ENCODE data around the gene GCAT. TPM values are rescaled to one million over a fixed set of nuclear protein-coding genes. Genes with fewer than 3 reads are reported as not detected.
A peak's percentile ranks its signal among the peaks of the same experiment; 100 is the strongest.

The GCAT gene
- total RNA-seq, result 10 to 100 TPM; 17.3 to 23.7 (median 21.6) TPM

GRCh38 chr22:37807410-37808293 is at the start of gene GCAT:
Gene GCAT, plus strand, starts transcription at chr22:37807934. Its CDS starts 34 bp downstream, at chr22:37807968.
- TF ChIP-seq POLR2A (IDR thresholded peaks at IDR 0.05) (no peak), POLR2AphosphoS5 (IDR thresholded peaks at IDR 0.05) (peak; percentile 50 to 70 (median 59))
- no peaks in the 10 kb centered on the region for H3K9me3 ChIP-seq
- H3K36me3 ChIP-seq, result no peaks in the 10 kb centered on the region
- H3K27ac ChIP-seq, result peak within 1 kb of the TSS; percentile 94 to 98
- peaks cover 4 to 12% of the 10 kb centered on the region in 2 donors for H3K4me1 ChIP-seq
- intact Hi-C loops (cut with DNase I; ENCODE audit: low total_unique reads), result no loop called here
- peak within 1 kb of the TSS; percentile 58 to 78 (median 69) for H3K4me3 ChIP-seq
- peak; percentile 96 to 97 for DNase-seq (ENCODE audit: low spot score in 2 of 2)
- no peaks in the 10 kb centered on the region for H3K27me3 ChIP-seq

- H3K36me3 ChIP-seq, result peaks cover 8% of the 10 kb centered on the region
- peaks cover 0 to 3% of the 10 kb centered on the region in 2 donors for H3K4me1 ChIP-seq
- no peak overlapping the region for H3K4me3 ChIP-seq
- H3K9me3 ChIP-seq, result no peaks in the 10 kb centered on the region
- DNase-seq (ENCODE audit: low spot score in 2 of 2), result no peak
- no peak overlapping the region for H3K27ac ChIP-seq
- no peaks in the 10 kb centered on the region for H3K27me3 ChIP-seq
- intact Hi-C loops (cut with DNase I; ENCODE audit: low total_unique reads), result no loop called here
- TF ChIP-seq POLR2A (IDR thresholded peaks at IDR 0.05) (no peak), POLR2AphosphoS5 (IDR thresholded peaks at IDR 0.05) (no peak), CTCF (IDR thresholded peaks at IDR 0.05) (no peak)
Observed at GRCh38 chr22:37758694-37759093, 49.0 kb upstream of the GCAT start.

DNA sequence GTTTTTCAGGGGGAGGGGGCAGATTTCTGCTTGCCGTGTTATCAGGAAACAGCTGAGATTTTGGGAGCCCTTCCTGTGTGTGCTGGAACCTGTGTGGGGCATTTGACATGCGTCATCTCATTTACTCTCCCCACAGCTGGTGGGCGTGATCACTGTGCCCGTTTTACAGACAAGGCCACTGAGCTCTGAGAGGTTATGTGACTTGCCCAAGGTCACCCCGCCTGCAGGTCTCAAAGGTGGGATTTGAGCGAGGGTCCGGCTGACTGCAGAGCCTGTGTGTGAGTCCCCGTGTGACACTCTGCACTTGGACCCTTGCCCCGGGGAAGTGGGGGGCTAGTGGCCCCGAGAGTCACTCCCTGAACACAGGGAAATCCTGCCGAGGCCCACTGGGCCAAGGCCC is 48.5 kb upstream of the GCAT start:
- H3K36me3 ChIP-seq, result peaks cover 8% of the 10 kb centered on the region
- no peak for DNase-seq (ENCODE audit: low spot score in 2 of 2)
- TF ChIP-seq POLR2AphosphoS5 (IDR thresholded peaks at IDR 0.05), result no peak
- no peak for TF ChIP-seq POLR2A (IDR thresholded peaks at IDR 0.05)
- TF ChIP-seq CTCF (IDR thresholded peaks at IDR 0.05), result no peak
- H3K4me1 ChIP-seq, result no peaks in the 10 kb centered on the region
- no peak overlapping the region for H3K4me3 ChIP-seq
- H3K27ac ChIP-seq, result no peak overlapping the region
- no peaks in the 10 kb centered on the region for H3K27me3 ChIP-seq
- intact Hi-C loops (cut with DNase I; ENCODE audit: low total_unique reads), result no loop called here
- no peaks in the 10 kb centered on the region for H3K9me3 ChIP-seq

GRCh38 chr22:37760152-37760551 is 47.6 kb upstream of the GCAT start:
- Histone ChIP-seq H3K36me3 (peaks cover 8% of the 10 kb centered on the region), H3K4me1 (no peaks in the 10 kb centered on the region), H3K27ac (no peak overlapping the region), H3K4me3 (no peak overlapping the region), H3K27me3 (no peaks in the 10 kb centered on the region), H3K9me3 (no peaks in the 10 kb centered on the region)
- no peak for DNase-seq (ENCODE audit: low spot score in 2 of 2)
- no peak for TF ChIP-seq POLR2A (IDR thresholded peaks at IDR 0.05)
- TF ChIP-seq CTCF (IDR thresholded peaks at IDR 0.05), result no peak
- no peak for TF ChIP-seq POLR2AphosphoS5 (IDR thresholded peaks at IDR 0.05)
- intact Hi-C loops (cut with DNase I; ENCODE audit: low total_unique reads), result no loop called here

DNA sequence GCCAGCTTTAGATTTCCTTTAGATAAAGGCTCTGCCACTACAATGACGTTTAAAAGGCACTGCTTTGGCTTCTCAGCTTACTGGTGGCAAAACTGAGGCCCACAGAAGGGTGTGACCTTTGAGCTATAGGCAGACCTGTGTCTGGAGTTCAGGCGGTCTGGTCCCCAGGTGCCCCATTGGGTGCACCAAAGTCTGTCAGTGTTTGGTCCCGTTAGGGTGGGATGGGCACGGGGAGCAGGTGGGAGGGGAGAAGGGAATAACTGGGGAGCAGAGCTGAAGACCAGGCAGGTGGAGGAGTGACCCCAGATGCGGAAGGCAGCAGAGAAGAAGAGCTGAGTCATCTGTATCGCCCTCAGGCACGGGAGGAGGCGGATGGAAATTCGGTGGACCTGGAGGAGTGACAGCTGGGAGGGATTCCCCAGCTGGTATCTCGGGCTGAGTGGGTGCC is 45.3 kb upstream of the GCAT start:
- intact Hi-C loops (cut with DNase I; ENCODE audit: low total_unique reads), result no loop called here
- Histone ChIP-seq H3K4me1 (no peaks in the 10 kb centered on the region), H3K36me3 (peaks cover 8% of the 10 kb centered on the region), H3K4me3 (no peak overlapping the region), H3K27ac (peak overlapping the region in 1 of 2 donors; percentile 5), H3K27me3 (no peaks in the 10 kb centered on the region), H3K9me3 (no peaks in the 10 kb centered on the region)
- TF ChIP-seq CTCF (IDR thresholded peaks at IDR 0.05), result no peak
- no peak for TF ChIP-seq POLR2AphosphoS5 (IDR thresholded peaks at IDR 0.05)
- no peak for TF ChIP-seq POLR2A (IDR thresholded peaks at IDR 0.05)
- DNase-seq (ENCODE audit: low spot score in 2 of 2), result no peak
